GM10266 (cell line): ENCODE measurements around the gene IGF1R.

ENCODE experiments used
- DNase-seq: peaks from one replicate; pipeline ENCODE4 v3.0.0; 2012; ENCODE audit errors: extremely low spot score
- CTCF ChIP-seq: IDR thresholded peaks from 2 replicates; pipeline ENCODE4 v1.5.1; 2012; ENCODE audit warnings: mild to moderate bottlenecking, low read depth; ENCODE audit not compliant: control insufficient read depth, insufficient read depth; ENCODE audit errors: missing control alignments

Gene IGF1R

DNA sequence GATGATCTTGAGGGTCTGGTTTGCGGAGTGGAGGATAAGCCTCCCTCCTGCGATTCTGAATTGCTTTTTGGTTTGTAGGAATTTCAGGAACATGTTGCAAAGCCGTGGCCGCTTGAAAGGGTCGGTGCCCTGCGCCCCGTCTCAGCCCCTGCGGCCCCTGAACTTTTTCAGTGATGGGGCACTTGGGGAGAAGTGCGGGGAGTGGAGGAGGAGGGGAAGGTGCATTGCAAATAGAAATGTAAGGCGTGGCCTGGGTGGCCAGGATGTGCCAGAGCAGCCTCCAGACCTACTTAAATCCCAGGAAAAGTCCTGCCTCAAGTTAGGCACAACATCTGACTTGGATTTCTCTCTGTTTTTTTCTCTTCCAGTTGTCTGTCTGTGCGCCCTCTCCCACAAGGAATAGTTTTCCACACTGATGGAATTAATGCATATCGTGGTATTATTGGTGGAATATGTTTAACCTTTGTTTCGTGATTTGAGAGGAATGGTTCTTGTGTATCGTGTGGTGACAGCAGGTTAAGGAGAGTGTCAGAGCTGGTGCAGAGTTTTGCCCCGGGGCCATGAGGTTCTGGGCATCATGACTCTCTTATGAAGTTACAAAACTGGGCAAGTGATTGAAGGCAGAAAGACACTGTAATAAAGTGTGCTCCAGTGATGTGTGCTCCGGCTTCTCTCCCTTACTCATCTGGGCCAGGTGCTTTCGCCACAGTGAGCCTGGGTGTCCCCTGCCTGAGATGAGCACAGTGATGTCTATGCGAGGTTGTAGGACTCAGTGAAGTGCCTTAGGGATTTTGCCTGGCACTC, 205.5 kb downstream of the IGF1R start:
- no peak for TF ChIP-seq CTCF
- DNase-seq, result no peak

DNA sequence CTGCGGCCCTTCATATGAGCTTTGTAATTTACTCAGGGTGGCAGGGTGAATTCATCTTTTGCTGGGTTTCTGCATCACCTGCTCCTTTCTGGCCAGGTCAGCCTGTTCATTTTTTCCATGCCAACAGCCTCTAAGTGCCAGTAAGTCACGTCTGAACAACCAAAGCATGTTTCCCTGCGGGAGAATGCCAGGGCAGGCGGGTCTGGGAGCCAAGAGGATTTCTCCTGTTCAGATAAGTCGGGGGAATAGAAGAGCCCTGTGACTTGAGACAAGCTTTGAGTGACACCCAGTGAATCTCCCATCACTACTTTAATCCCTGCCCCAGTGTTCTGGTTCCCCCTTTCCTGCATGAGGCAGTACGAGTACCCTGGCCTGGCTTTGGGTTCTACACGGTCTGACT, 206.2 kb downstream of the IGF1R start:
- no peak for TF ChIP-seq CTCF
- DNase-seq, result no peak

GRCh38 chr15:98855067-98855814, 206.9 kb downstream of the IGF1R start:
- DNase-seq, result no peak
- TF ChIP-seq CTCF, result no peak

DNA sequence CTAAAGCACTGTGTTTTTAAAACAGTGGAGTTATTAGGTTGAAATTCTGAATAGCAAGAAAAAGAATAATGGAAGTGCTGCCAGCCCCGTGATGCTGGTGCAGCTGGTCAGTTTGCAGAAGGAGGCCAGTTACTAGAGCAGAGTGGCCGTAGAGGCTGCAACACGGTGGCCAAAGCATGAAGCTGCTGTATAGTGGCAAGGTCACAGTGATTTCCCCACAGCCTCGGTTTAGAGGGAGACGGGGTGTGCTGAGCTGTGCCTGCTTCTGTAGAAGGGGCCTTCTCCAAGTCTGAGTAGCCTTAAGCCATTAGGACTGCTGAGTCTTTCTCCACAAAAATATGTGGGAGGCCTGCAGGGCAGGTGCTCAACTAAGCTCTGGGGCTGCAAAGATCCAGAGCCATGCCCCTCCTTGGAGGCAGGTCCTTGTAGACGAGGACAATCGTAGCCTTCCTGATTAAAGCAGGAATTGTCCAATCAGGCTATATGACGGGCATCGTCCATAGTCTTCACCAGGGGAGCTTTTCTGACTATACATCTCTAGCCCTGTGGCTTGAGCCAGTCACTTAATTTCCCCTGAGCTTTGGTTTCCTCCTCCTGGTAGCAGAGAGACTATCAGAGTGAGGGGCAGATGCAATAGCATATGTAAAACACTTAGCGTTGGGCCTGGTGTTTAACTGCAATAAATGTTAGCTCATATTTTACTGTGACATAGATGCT, 207.6 kb downstream of the IGF1R start:
- TF ChIP-seq CTCF, result no peak
- DNase-seq, result no peak

DNA sequence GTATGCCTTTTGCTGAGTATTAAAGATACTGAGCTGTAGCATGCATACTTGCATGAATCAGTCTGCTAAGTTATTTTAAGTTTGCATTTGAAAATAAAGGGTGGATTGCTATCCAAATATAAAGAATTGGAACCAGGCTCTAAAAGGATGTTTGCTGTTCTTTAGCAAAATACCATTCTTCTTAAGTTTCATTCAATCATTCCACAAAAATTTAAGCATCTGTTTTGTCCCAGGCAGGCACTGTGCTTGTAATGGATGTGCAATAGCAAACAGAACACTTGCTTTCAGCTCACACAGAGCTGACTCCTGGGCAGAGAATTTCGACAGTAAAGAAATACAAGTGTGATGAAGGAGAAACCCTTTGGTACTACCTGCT, 208.2 kb downstream of the IGF1R start:
- DNase-seq, result no peak
- no peak for TF ChIP-seq CTCF

- no peak for TF ChIP-seq CTCF
Measured at GRCh38 chr15:98858610-98859023, 210.3 kb downstream of the IGF1R start.

More at GRCh38 chr15:98858610-98859023, 210.3 kb downstream of the IGF1R start:
- no peak for DNase-seq
